ENCODE data around the gene TBX18.

- TF ChIP-seq EP300 (IDR thresholded peaks at IDR 0.05; ENCODE audit: borderline replicate concordance) (no peak), RAD21 (IDR thresholded peaks at IDR 0.05; ENCODE audit: low read depth) (peak; percentile 35; the same call in 1 of the 2 replicates), TEAD4 (IDR thresholded peaks at IDR 0.05) (no peak), TCF12 (IDR thresholded peaks at IDR 0.05; ENCODE audit: low read depth) (no peak), YY1 (IDR thresholded peaks at IDR 0.05; ENCODE audit: low read depth) (no peak), CEBPB (IDR thresholded peaks at IDR 0.05) (no peak), MAX (IDR thresholded peaks at IDR 0.05) (no peak)
These were observed 35.8 kb downstream of the TBX18 start for GRCh38 chr6:84728602-84729001.
